SK-N-SH (cell line): ENCODE results near the gene SYT5. TPM values are rescaled to one million over a fixed set of nuclear protein-coding genes. Genes with fewer than 3 reads are reported as not detected.

Experiments used
- CTCF ChIA-PET: fragments of 300-600, 350-600 bp; formaldehyde crosslinking; extraction: SDS; loops from one replicate; lab custom pipeline; 2021; lab: Yijun Ruan, JAX
- POLR2A ChIA-PET: fragments of 350-600 bp; sonication (Branson Sonifier 250); formaldehyde crosslinking; extraction: SDS; loops from one replicate; lab custom pipeline; 2020; ENCODE audit warnings: antibody characterized with exemption, inconsistent platforms; lab: Yijun Ruan, JAX
- DNase-seq: peaks from one replicate; pipeline ENCODE4 v3.0.0; 2012
- H2AFZ ChIP-seq: fragments of 200-600 bp; sonication (generic); 2 replicates; pipeline ENCODE4 v1.8.1; 2016; ENCODE audit warnings: antibody characterized with exemption, mild to moderate bottlenecking, low read depth
- H3F3A ChIP-seq: fragments of 200-600 bp; sonication (generic); replicated peaks from 2 replicates; pipeline ENCODE3; 2016; ENCODE audit warnings: antibody characterized with exemption, mild to moderate bottlenecking; ENCODE audit not compliant: insufficient read depth
- H3K27ac ChIP-seq, 2 experiments: fragments of 200-500 bp in 1 of 2; fragments of 200-600 bp in 1 of 2; sonication (Bioruptor generic) in 1 of 2; sonication (generic), shearing (Covaris generic) in 1 of 2; 2 replicates each; pipeline versions ENCODE4 v1.5.1 to v1.6.1; 2014 to 2016; ENCODE audit warnings: low read depth in 2 of 2, inconsistent platforms in 1 of 2, low read length in 1 of 2, mild to moderate bottlenecking in 1 of 2, mixed read lengths in 1 of 2
- H3K27me3 ChIP-seq: fragments of 200-600 bp; sonication (generic), shearing (Covaris generic); 2 replicates; pipeline ENCODE4 v1.6.1; 2016; ENCODE audit warnings: mixed run types; ENCODE audit not compliant: insufficient read depth
- H3K36me3 ChIP-seq, 2 experiments: fragments of 200-500 bp in 1 of 2; fragments of 200-600 bp in 1 of 2; sonication (Bioruptor generic) in 1 of 2; sonication (generic) in 1 of 2; replicated peaks in 1 of 2; 2 replicates each; pipeline versions ENCODE3 to v1.5.1; 2014 to 2016; ENCODE audit warnings: low read length in 1 of 2, mild to moderate bottlenecking in 1 of 2; ENCODE audit not compliant: insufficient read depth in 2 of 2, control insufficient read depth in 1 of 2
- H3K4me1 ChIP-seq, 2 experiments: fragments of 200-500 bp in 1 of 2; fragments of 200-600 bp in 1 of 2; sonication (Bioruptor generic) in 1 of 2; sonication (generic), shearing (Covaris generic) in 1 of 2; 2 replicates each; pipeline versions ENCODE4 v1.5.1 to v1.6.1; 2014 to 2016; ENCODE audit warnings: low read depth in 1 of 2, low read length in 1 of 2, mixed run types in 1 of 2; ENCODE audit not compliant: insufficient read depth in 2 of 2, control insufficient read depth in 1 of 2
- H3K4me2 ChIP-seq: fragments of 200-600 bp; sonication (generic), shearing (Covaris generic); 2 replicates; pipeline ENCODE4 v1.6.1; 2017; ENCODE audit warnings: mixed run types
- H3K4me3 ChIP-seq, 2 experiments: fragments of 200-500 bp in 1 of 2; fragments of 200-600 bp in 1 of 2; sonication (Bioruptor generic) in 1 of 2; sonication (generic), shearing (Covaris generic) in 1 of 2; 2 replicates each; pipeline versions ENCODE4 v1.5.1 to v1.8.1; 2014 to 2016; ENCODE audit warnings: low read depth in 2 of 2, inconsistent platforms in 1 of 2, low read length in 1 of 2, mild to moderate bottlenecking in 1 of 2, mixed read lengths in 1 of 2, moderate library complexity in 1 of 2
- H3K79me2 ChIP-seq: fragments of 200-600 bp; sonication (generic); 2 replicates; pipeline ENCODE4 v1.8.1; 2017; ENCODE audit warnings: mild to moderate bottlenecking; ENCODE audit not compliant: insufficient read depth
- H3K9ac ChIP-seq: fragments of 200-600 bp; sonication (generic); 2 replicates; pipeline ENCODE4 v1.6.1; 2017; ENCODE audit warnings: mixed run types
- H3K9me2 ChIP-seq: fragments of 200-600 bp; sonication (generic); 2 replicates; pipeline ENCODE4 v1.6.1; 2017; ENCODE audit warnings: mixed run types
- H3K9me3 ChIP-seq: fragments of 200-600 bp; sonication (generic); 2 replicates; pipeline ENCODE4 v1.6.1; 2017; ENCODE audit warnings: mixed run types, mild to moderate bottlenecking, moderate library complexity
- H4K20me1 ChIP-seq: fragments of 200-600 bp; sonication (generic); 2 replicates; pipeline ENCODE4 v1.6.1; 2017; ENCODE audit warnings: mild to moderate bottlenecking, mixed run types; ENCODE audit not compliant: insufficient read depth
- CHD2 ChIP-seq: fragments of 150-350 bp; IDR thresholded peaks from 2 replicates; pipeline ENCODE4 v1.6.1; 2018; ENCODE audit warnings: low read length; ENCODE audit not compliant: partially characterized antibody
- CTCF ChIP-seq: fragments of 200-600 bp; sonication (generic); IDR thresholded peaks from 2 replicates; pipeline ENCODE4 v1.6.1; 2017; ENCODE audit warnings: antibody characterized with exemption, mild to moderate bottlenecking, moderate library complexity
- ELF1 ChIP-seq: IDR thresholded peaks from 2 replicates; pipeline ENCODE4 v1.4.0; 2012
- EP300 ChIP-seq, 2 experiments: IDR thresholded peaks; 2 replicates each; pipeline versions ENCODE4 v1.4.0 to v1.6.1; 2012; ENCODE audit warnings: borderline replicate concordance in 1 of 2, low read depth in 1 of 2, low read length in 1 of 2
- EZH2phosphoT487 ChIP-seq: fragments of 200-600 bp; sonication (generic); IDR thresholded peaks from 2 replicates; pipeline ENCODE4 v1.6.1; 2017; ENCODE audit warnings: low read depth, mixed run types, mild to moderate bottlenecking, antibody characterized with exemption, moderate library complexity, borderline replicate concordance
- FOSL2 ChIP-seq: IDR thresholded peaks from 2 replicates; pipeline ENCODE4 v1.4.0; 2012; ENCODE audit warnings: low read depth, mild to moderate bottlenecking, moderate library complexity, borderline replicate concordance
- GATA2 ChIP-seq: sonication (generic); formaldehyde crosslinking; IDR thresholded peaks from 2 replicates; pipeline ENCODE4 v1.5.0; 2020; ENCODE audit warnings: mild to moderate bottlenecking, missing genetic modification reagents
- JUND ChIP-seq: IDR thresholded peaks from 2 replicates; pipeline ENCODE4 v1.4.0; 2012
- MEF2A ChIP-seq: IDR thresholded peaks from 2 replicates; pipeline ENCODE4 v1.4.0; 2012; ENCODE audit warnings: low read depth, borderline replicate concordance
- MXI1 ChIP-seq: IDR thresholded peaks from 2 replicates; pipeline ENCODE4 v1.6.1; 2012; ENCODE audit warnings: mild to moderate bottlenecking, low read depth, low read length, improper control_type of control experiment
- NFIC ChIP-seq: IDR thresholded peaks from 2 replicates; pipeline ENCODE4 v1.4.0; 2012; ENCODE audit warnings: borderline replicate concordance
- NRF1 ChIP-seq: IDR thresholded peaks from 2 replicates; pipeline ENCODE4 v1.6.1; 2012; ENCODE audit warnings: low read depth, mild to moderate bottlenecking, low read length
- PBX3 ChIP-seq: IDR thresholded peaks from 2 replicates; pipeline ENCODE4; 2012
- RAD21 ChIP-seq: IDR thresholded peaks from 2 replicates; pipeline ENCODE4 v1.6.1; 2012; ENCODE audit warnings: mild to moderate bottlenecking, low read length
- RCOR1 ChIP-seq: fragments of 150-350 bp; IDR thresholded peaks from 2 replicates; pipeline ENCODE4 v1.6.1; 2017; ENCODE audit warnings: antibody characterized with exemption, low read length
- RFX5 ChIP-seq: IDR thresholded peaks from 2 replicates; pipeline ENCODE4 v1.6.1; 2012; ENCODE audit warnings: mild to moderate bottlenecking, improper control_type of control experiment, low read length
- RXRA ChIP-seq: IDR thresholded peaks from 2 replicates; pipeline ENCODE4 v1.4.0; 2012; ENCODE audit warnings: low read depth, mild to moderate bottlenecking, borderline replicate concordance
- SIN3A ChIP-seq: IDR thresholded peaks from 2 replicates; pipeline ENCODE4 v1.6.1; 2012; ENCODE audit warnings: low read depth, mild to moderate bottlenecking, low read length, moderate library complexity, borderline replicate concordance
- SMC3 ChIP-seq: IDR thresholded peaks from 2 replicates; pipeline ENCODE4 v1.6.1; 2012; ENCODE audit warnings: low read depth, low read length, improper control_type of control experiment
- TAF1 ChIP-seq: IDR thresholded peaks from 2 replicates; pipeline ENCODE4 v1.6.1; 2012; ENCODE audit warnings: low read depth, mild to moderate bottlenecking, low read length, moderate library complexity, borderline replicate concordance
- TCF12 ChIP-seq: IDR thresholded peaks from 2 replicates; pipeline ENCODE4 v1.4.0; 2012
- TEAD4 ChIP-seq: IDR thresholded peaks from 2 replicates; pipeline ENCODE4 v1.4.0; 2012; ENCODE audit warnings: mild to moderate bottlenecking, borderline replicate concordance; ENCODE audit not compliant: insufficient read depth
- YY1 ChIP-seq: IDR thresholded peaks from 2 replicates; pipeline ENCODE4 v1.4.0; 2012; ENCODE audit warnings: low read depth, mild to moderate bottlenecking
- WGBS: methylation state at CpG from one replicate; pipeline ENCODE4 v1.1.6; 2017; ENCODE audit warnings: low lambda C conversion rate; 5-methylcytosine and 5-hydroxymethylcytosine counted together
- polyA plus RNA-seq, 3 experiments: library from polyadenylated mRNA; depleted of rRNA; stranded (reverse); fragments of >200 nt; gene quantifications; 2 replicates each; pipeline ENCODE4 v1.2.3, GENCODE V29; 2012
- TF ChIP-seq, protein P1 (sequence below): IDR thresholded peaks from 2 replicates; pipeline ENCODE4 v1.4.0; 2012; ENCODE audit warnings: low read depth
- TF ChIP-seq, protein P2 (sequence below): IDR thresholded peaks from 2 replicates; pipeline ENCODE4 v1.4.0; 2012; ENCODE audit warnings: low read depth, borderline replicate concordance
- TF ChIP-seq, protein P3 (sequence below): IDR thresholded peaks from 2 replicates; pipeline ENCODE4 v1.4.0; 2012; ENCODE audit warnings: low read depth, borderline replicate concordance

Gene SYT5
- polyA plus RNA-seq, 1 of the 3 experiments (the other 2 are of a cell fraction) = 0.21 TPM

GRCh38 chr19:55206664-55207500, 26.8 kb upstream of the SYT5 start:
- Histone ChIP-seq H3K27ac (peak overlapping the region in 1 of 2 experiments; percentile 34; a peak in 1 of 4 replicates), H2AFZ (peak overlapping the region; percentile 36; the same call in 1 of the 2 replicates), H3K4me3 (peak overlapping the region in 1 of 2 experiments; percentile 19; a peak in 2 of 4 replicates), H3K4me2 (peak overlapping the region; percentile 70), H3K4me1 (peaks cover 20 to 23% of the 10 kb centered on the region in 2 experiments; a peak in 3 of 4 replicates), H3K9me2 (no peaks in the 10 kb centered on the region), H4K20me1 (peaks cover 5% of the 10 kb centered on the region; the same call in 1 of the 2 replicates), H3K27me3 (no peaks in the 10 kb centered on the region), H3K9me3 (no peaks in the 10 kb centered on the region), H3F3A (peaks cover 19% of the 10 kb centered on the region), H3K36me3 (no peaks in the 10 kb centered on the region), H3K79me2 (no peaks in the 10 kb centered on the region), H3K9ac (no peak overlapping the region)
- POLR2A ChIA-PET = interaction anchor here (0.6 to 1.4 kb wide), 4 partner anchors 9 to 47 kb away, joined by 3 to 6 read pairs (median 4); partner anchors contain the start of gene TMEM86B
- WGBS = 39% methylated on average over 25 of the region's 29 CpGs
- CTCF ChIA-PET = interaction anchor here (0.6 to 1.7 kb wide), 5 partner anchors 21 to 85 kb away, joined by 3 to 5 read pairs (median 4); partner anchors contain the start of genes DNAAF3 and TMEM86B
- DNase-seq = peak; percentile 96
- TF ChIP-seq FOSL2 (peak; percentile 94), ELF1 (no peak), RAD21 (no peak; the same call in 1 of the 2 replicates), RXRA (peak; percentile 91; the same call in 1 of the 2 replicates), GATA2 (peak; percentile 46; the same call in 1 of the 2 replicates), EZH2phosphoT487 (no peak), CHD2 (no peak), RCOR1 (0 out of 2 replicates have a peak, but pooled peaks have one; percentile 8), MXI1 (peak; percentile 30; the same call in 1 of the 2 replicates), YY1 (no peak), NFIC (peak; percentile 65), EP300 (IDR thresholded peaks at IDR 0.05; ENCODE audit: borderline replicate concordance in 1 of 2, low read depth in 1 of 2, low read length in 1 of 2) (no peak; a peak in 1 of 4 replicates), TAF1 (no peak), NRF1 (no peak), TEAD4 (no peak), MEF2A (no peak), PBX3 (peak; percentile 30; the same call in 1 of the 2 replicates), JUND (peak; percentile 84), RFX5 (no peak), SIN3A (no peak), CTCF (no peak), TCF12 (peak; percentile 68), SMC3 (no peak)
- TF ChIP-seq, protein P1, sequence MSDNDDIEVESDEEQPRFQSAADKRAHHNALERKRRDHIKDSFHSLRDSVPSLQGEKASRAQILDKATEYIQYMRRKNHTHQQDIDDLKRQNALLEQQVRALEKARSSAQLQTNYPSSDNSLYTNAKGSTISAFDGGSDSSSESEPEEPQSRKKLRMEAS = peak; percentile 63
- TF ChIP-seq, protein P2, sequence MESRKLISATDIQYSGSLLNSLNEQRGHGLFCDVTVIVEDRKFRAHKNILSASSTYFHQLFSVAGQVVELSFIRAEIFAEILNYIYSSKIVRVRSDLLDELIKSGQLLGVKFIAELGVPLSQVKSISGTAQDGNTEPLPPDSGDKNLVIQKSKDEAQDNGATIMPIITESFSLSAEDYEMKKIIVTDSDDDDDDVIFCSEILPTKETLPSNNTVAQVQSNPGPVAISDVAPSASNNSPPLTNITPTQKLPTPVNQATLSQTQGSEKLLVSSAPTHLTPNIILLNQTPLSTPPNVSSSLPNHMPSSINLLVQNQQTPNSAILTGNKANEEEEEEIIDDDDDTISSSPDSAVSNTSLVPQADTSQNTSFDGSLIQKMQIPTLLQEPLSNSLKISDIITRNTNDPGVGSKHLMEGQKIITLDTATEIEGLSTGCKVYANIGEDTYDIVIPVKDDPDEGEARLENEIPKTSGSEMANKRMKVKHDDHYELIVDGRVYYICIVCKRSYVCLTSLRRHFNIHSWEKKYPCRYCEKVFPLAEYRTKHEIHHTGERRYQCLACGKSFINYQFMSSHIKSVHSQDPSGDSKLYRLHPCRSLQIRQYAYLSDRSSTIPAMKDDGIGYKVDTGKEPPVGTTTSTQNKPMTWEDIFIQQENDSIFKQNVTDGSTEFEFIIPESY = no peak
- TF ChIP-seq, protein P3, sequence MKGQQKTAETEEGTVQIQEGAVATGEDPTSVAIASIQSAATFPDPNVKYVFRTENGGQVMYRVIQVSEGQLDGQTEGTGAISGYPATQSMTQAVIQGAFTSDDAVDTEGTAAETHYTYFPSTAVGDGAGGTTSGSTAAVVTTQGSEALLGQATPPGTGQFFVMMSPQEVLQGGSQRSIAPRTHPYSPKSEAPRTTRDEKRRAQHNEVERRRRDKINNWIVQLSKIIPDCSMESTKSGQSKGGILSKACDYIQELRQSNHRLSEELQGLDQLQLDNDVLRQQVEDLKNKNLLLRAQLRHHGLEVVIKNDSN = no peak
